ENCODE data around the gene KLHL10. TPM values are rescaled to one million over a fixed set of nuclear protein-coding genes. Genes with fewer than 3 reads are reported as not detected.
"Not testable (repeated sequence)": the region's sequence is repeated elsewhere in the genome, so short reads cannot be mapped to it uniquely, and the experiment has no call there.

The KLHL10 gene
- polyA plus RNA-seq, 2 donors: 0.22 to 0.39 TPM

DNA sequence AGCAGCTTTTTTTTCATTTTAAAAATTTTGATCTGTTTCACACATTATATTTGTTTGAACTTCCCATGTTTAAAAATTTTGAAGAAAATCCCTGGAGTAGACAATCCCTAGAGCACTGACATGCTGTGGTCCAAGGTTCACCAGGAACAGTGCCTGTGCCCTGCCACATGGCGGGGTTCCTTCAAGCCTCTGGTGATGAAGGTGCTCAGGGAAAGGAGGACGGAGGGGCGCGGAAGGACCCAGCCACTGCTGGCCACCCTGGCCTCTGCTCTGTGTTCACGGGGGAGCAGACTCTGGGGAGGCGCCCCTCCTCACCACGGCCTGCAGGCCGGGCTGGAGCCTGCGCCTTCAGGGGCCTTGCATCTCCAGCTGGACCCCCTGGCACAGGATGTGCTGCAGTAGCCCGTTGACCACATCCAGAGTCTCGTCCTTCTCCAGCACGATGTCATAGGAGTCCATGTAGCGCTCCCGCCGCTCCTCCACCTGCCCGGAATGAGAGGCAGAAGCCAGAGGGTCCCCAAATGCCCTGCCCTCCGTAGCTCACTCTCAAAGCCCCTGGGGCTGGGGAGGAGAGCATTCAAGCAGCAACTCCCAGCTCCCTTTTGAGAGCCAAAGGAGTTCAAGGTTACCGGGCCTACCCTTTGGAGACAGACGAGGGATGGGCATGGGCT is 12.3 kb upstream of the KLHL10 start:
- Histone ChIP-seq H3K4me3 (ENCODE audit: low read depth in 1 of 2, low read length in 2 of 2) (no peak overlapping the region), H3K36me3 (ENCODE audit: control insufficient read depth in 2 of 2, insufficient read depth in 2 of 2, low read length in 1 of 2) (peaks cover 6 to 9% of the 10 kb centered on the region in 2 donors)
- WGBS, 2 donors: 88% methylated on average over 19 of the region's 19 CpGs

DNA sequence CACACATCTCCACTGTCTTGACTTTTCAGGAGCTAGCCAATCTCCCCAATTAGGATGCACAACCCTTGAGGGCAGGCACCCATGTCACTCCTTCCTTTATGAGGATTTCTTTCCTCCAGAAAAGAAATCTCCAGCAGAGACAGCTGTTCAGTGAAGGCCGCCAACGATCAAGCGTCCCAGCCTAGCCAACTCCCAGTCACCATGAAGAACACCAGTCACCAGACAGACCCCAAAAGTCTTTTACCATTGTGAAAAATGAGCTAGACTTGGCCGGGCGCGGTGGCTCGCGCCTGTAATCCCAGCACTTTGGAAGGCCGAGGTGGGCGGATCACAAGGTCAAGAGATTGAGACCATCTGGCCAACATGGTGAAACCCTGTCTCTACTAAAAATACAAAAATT is 7.7 kb upstream of the KLHL10 start:
- H3K27me3 ChIP-seq (ENCODE audit: control insufficient read depth in 1 of 2, insufficient read depth in 2 of 2, low read length in 2 of 2); H3K9me3 ChIP-seq (ENCODE audit: control insufficient read depth in 2 of 2, insufficient read depth in 1 of 2, low read depth in 1 of 2, low read length in 1 of 2); H3K4me3 ChIP-seq (ENCODE audit: low read depth in 1 of 2, low read length in 2 of 2); H3K27ac ChIP-seq (ENCODE audit: low read depth in 2 of 2, low read length in 1 of 2); H3K4me1 ChIP-seq (ENCODE audit: control insufficient read depth in 2 of 2, insufficient read depth in 2 of 2, low read length in 1 of 2): not testable (repeated sequence)
- peaks cover 11 to 14% of the 10 kb centered on the region in 2 donors for H3K36me3 ChIP-seq (ENCODE audit: control insufficient read depth in 2 of 2, insufficient read depth in 2 of 2, low read length in 1 of 2)
- 85 to 86% methylated on average over 10 of the region's 10 CpGs for whole genome bisulfite sequencing, 2 donors

More for the DNA sequence above, 12.3 kb upstream of the KLHL10 start:
- Histone ChIP-seq H3K27ac (ENCODE audit: low read depth in 2 of 2, low read length in 1 of 2) (no peak overlapping the region), H3K27me3 (ENCODE audit: control insufficient read depth in 1 of 2, insufficient read depth in 2 of 2, low read length in 2 of 2) (no peaks in the 10 kb centered on the region), H3K9me3 (ENCODE audit: control insufficient read depth in 2 of 2, insufficient read depth in 1 of 2, low read depth in 1 of 2, low read length in 1 of 2) (no peaks in the 10 kb centered on the region), H3K4me1 (ENCODE audit: control insufficient read depth in 2 of 2, insufficient read depth in 2 of 2, low read length in 1 of 2) (no peaks in the 10 kb centered on the region)

- H3K4me3 ChIP-seq (ENCODE audit: low read depth in 1 of 2, low read length in 2 of 2): peak overlapping the region; percentile 72 to 78
- peak overlapping the region; percentile 44 to 56 for H3K27ac ChIP-seq (ENCODE audit: low read depth in 2 of 2, low read length in 1 of 2)
- H3K9me3 ChIP-seq (ENCODE audit: control insufficient read depth in 2 of 2, insufficient read depth in 1 of 2, low read depth in 1 of 2, low read length in 1 of 2): no peaks in the 10 kb centered on the region
- H3K27me3 ChIP-seq (ENCODE audit: control insufficient read depth in 1 of 2, insufficient read depth in 2 of 2, low read length in 2 of 2): no peaks in the 10 kb centered on the region
- H3K36me3 ChIP-seq (ENCODE audit: control insufficient read depth in 2 of 2, insufficient read depth in 2 of 2, low read length in 1 of 2): peaks cover 2 to 7% of the 10 kb centered on the region in 2 donors
- peaks cover 0 to 4% of the 10 kb centered on the region in 2 donors for H3K4me1 ChIP-seq (ENCODE audit: control insufficient read depth in 2 of 2, insufficient read depth in 2 of 2, low read length in 1 of 2)
- WGBS, 2 donors: 14 to 21% methylated on average over 10 to 13 of the region's 13 CpGs
These were observed 2.3 kb upstream of the KLHL10 start for GRCh38 chr17:41835214-41835799.

DNA sequence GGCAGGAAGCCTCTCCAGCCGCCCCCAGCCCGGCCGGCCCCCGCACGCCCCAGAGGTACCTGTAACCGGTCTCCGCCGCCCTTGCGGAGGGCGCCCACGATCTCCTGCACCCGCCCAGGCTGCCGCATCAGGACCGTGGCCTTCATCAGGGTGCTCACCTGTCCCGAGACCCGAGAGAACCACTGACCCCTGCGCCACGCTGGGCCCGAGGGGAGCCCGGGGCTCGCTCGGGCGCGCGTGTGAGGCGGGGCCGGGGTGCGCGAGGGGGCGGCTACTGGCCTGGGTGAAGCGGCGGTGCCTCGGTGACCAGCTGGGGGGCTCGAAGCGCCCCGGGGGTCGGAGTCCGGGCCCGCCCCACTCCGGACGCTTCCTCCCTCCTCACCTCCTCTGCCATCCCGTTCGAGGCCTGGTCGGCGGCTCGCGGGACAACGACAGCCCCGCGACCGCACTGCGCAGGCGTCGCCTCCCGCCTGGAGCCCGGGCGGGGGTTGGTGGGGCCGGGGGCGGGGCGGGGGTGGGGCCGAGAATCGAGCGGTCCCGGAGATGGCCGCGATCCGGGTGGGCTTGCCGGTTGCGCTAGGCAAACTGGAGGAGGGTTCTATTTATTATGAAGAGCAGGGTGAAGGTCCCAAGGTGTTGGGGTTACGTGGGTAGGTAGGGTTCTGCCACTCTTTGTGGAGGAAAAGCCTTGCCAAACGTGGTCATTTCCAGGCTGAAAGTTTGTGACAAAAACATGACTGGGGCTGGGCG is 1.6 kb upstream of the KLHL10 start, which contains the start of gene NT5C3B:
TSS of gene NT5C3B (minus strand) at position 433 of the 750 bp plus-strand sequence. CDS start at position 394, 39 bp downstream.
- Histone ChIP-seq H3K4me1 (ENCODE audit: control insufficient read depth in 2 of 2, insufficient read depth in 2 of 2, low read length in 1 of 2) (peaks cover 0 to 4% of the 10 kb centered on the region in 2 donors), H3K4me3 (ENCODE audit: low read depth in 1 of 2, low read length in 2 of 2) (peak within 1 kb of the TSS; percentile 72 to 78), H3K9me3 (ENCODE audit: control insufficient read depth in 2 of 2, insufficient read depth in 1 of 2, low read depth in 1 of 2, low read length in 1 of 2) (no peaks in the 10 kb centered on the region), H3K27me3 (ENCODE audit: control insufficient read depth in 1 of 2, insufficient read depth in 2 of 2, low read length in 2 of 2) (no peaks in the 10 kb centered on the region), H3K36me3 (ENCODE audit: control insufficient read depth in 2 of 2, insufficient read depth in 2 of 2, low read length in 1 of 2) (peaks cover 2 to 7% of the 10 kb centered on the region in 2 donors), H3K27ac (ENCODE audit: low read depth in 2 of 2, low read length in 1 of 2) (peak within 1 kb of the TSS; percentile 44 to 56)
- 1 to 2% methylated on average over 44 to 72 of the region's 72 CpGs for WGBS, 2 donors

DNA sequence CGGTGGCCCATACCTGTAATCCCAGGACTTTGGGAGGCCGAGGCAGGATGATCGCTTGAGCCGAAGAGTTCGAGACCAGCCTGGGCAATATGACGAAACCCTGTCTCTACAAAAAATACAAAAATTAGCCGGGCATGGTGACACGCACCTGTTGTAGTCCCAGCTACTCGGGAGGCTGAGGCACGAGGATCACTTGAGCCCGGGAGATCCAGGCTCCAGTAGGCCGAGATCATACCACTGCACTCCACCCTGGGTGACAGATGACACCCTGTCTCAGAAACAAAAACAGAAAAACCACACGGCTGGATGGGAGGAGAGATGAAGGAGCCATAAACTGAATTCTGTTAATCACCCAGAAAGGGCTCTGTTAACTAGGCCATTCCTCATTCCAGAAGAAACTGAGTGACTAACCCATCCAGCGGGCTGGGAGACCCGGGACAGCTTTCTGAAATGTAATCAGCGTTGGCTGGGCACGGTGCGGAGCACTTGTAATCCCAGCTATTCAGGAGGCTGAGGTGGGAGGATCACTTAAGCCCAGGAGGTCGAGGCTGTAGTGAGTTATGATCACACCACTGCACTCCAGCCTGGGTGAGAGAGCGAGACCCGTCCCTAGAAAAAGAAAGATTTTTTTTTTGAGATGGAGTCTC is 952 bp upstream of the KLHL10 start:
- H3K36me3 ChIP-seq (ENCODE audit: control insufficient read depth in 2 of 2, insufficient read depth in 2 of 2, low read length in 1 of 2): peaks cover 0 to 5% of the 10 kb centered on the region in 2 donors
- H3K27ac ChIP-seq (ENCODE audit: low read depth in 2 of 2, low read length in 1 of 2): peak overlapping the region in 1 of 2 donors; percentile 44
- no peaks in the 10 kb centered on the region for H3K27me3 ChIP-seq (ENCODE audit: control insufficient read depth in 1 of 2, insufficient read depth in 2 of 2, low read length in 2 of 2)
- no peaks in the 10 kb centered on the region for H3K9me3 ChIP-seq (ENCODE audit: control insufficient read depth in 2 of 2, insufficient read depth in 1 of 2, low read depth in 1 of 2, low read length in 1 of 2)
- H3K4me3 ChIP-seq (ENCODE audit: low read depth in 1 of 2, low read length in 2 of 2): peak overlapping the region; percentile 72 to 78
- peaks cover 0 to 4% of the 10 kb centered on the region in 2 donors for H3K4me1 ChIP-seq (ENCODE audit: control insufficient read depth in 2 of 2, insufficient read depth in 2 of 2, low read length in 1 of 2)
- 38 to 39% methylated on average over 21 of the region's 21 CpGs for WGBS, 2 donors

GRCh38 chr17:41839448-41839847 is 1.8 kb downstream of the KLHL10 start:
- WGBS, 2 donors: 98 to 100% methylated on average over 2 of the region's 2 CpGs
- H3K36me3 ChIP-seq (ENCODE audit: control insufficient read depth in 2 of 2, insufficient read depth in 2 of 2, low read length in 1 of 2): not testable (repeated sequence)

GRCh38 chr17:41840781-41841180 is 3.2 kb downstream of the KLHL10 start:
- H3K9me3 ChIP-seq (ENCODE audit: control insufficient read depth in 2 of 2, insufficient read depth in 1 of 2, low read depth in 1 of 2, low read length in 1 of 2); H3K27me3 ChIP-seq (ENCODE audit: control insufficient read depth in 1 of 2, insufficient read depth in 2 of 2, low read length in 2 of 2); H3K27ac ChIP-seq (ENCODE audit: low read depth in 2 of 2, low read length in 1 of 2); H3K4me1 ChIP-seq (ENCODE audit: control insufficient read depth in 2 of 2, insufficient read depth in 2 of 2, low read length in 1 of 2); H3K36me3 ChIP-seq (ENCODE audit: control insufficient read depth in 2 of 2, insufficient read depth in 2 of 2, low read length in 1 of 2); H3K4me3 ChIP-seq (ENCODE audit: low read depth in 1 of 2, low read length in 2 of 2): not testable (repeated sequence)
- WGBS, 2 donors: 89 to 96% methylated on average over 6 of the region's 6 CpGs

More at GRCh38 chr17:41839448-41839847, 1.8 kb downstream of the KLHL10 start:
- not testable (repeated sequence) for H3K27me3 ChIP-seq (ENCODE audit: control insufficient read depth in 1 of 2, insufficient read depth in 2 of 2, low read length in 2 of 2); H3K4me1 ChIP-seq (ENCODE audit: control insufficient read depth in 2 of 2, insufficient read depth in 2 of 2, low read length in 1 of 2); H3K4me3 ChIP-seq (ENCODE audit: low read depth in 1 of 2, low read length in 2 of 2); H3K9me3 ChIP-seq (ENCODE audit: control insufficient read depth in 2 of 2, insufficient read depth in 1 of 2, low read depth in 1 of 2, low read length in 1 of 2); H3K27ac ChIP-seq (ENCODE audit: low read depth in 2 of 2, low read length in 1 of 2)

- no peak overlapping the region for H3K27ac ChIP-seq (ENCODE audit: low read depth in 2 of 2, low read length in 1 of 2)
- H3K36me3 ChIP-seq (ENCODE audit: control insufficient read depth in 2 of 2, insufficient read depth in 2 of 2, low read length in 1 of 2): peaks cover 0 to 4% of the 10 kb centered on the region in 2 donors
- H3K9me3 ChIP-seq (ENCODE audit: control insufficient read depth in 2 of 2, insufficient read depth in 1 of 2, low read depth in 1 of 2, low read length in 1 of 2): no peaks in the 10 kb centered on the region
- WGBS, 2 donors: 89 to 91% methylated on average over 6 of the region's 6 CpGs
- no peaks in the 10 kb centered on the region for H3K4me1 ChIP-seq (ENCODE audit: control insufficient read depth in 2 of 2, insufficient read depth in 2 of 2, low read length in 1 of 2)
- no peak overlapping the region for H3K4me3 ChIP-seq (ENCODE audit: low read depth in 1 of 2, low read length in 2 of 2)
- no peaks in the 10 kb centered on the region for H3K27me3 ChIP-seq (ENCODE audit: control insufficient read depth in 1 of 2, insufficient read depth in 2 of 2, low read length in 2 of 2)
These were observed 7.3 kb downstream of the KLHL10 start for GRCh38 chr17:41844971-41845370.

DNA sequence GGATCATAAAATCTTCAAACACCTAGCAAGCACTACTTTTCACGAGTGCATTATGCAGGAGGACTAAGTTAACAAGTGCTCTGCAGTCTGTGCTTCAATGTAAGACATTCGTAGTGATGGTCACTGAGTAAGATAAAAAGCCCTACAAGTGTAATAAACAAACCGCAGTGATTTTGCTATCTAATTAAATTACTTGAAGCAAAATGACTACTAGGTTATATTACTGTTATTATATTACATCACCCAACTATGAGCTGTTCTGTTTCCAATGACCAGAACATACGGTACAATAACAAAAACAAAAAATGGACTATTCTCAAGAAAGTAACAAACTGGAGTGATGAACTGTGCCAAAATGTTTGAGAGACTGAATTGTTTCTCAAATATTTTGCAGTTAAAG is 11.2 kb downstream of the KLHL10 start:
- H3K4me3 ChIP-seq (ENCODE audit: low read depth in 1 of 2, low read length in 2 of 2): no peak overlapping the region
- peaks cover 3 to 6% of the 10 kb centered on the region in 2 donors for H3K36me3 ChIP-seq (ENCODE audit: control insufficient read depth in 2 of 2, insufficient read depth in 2 of 2, low read length in 1 of 2)
- no peaks in the 10 kb centered on the region for H3K27me3 ChIP-seq (ENCODE audit: control insufficient read depth in 1 of 2, insufficient read depth in 2 of 2, low read length in 2 of 2)
- no peaks in the 10 kb centered on the region for H3K9me3 ChIP-seq (ENCODE audit: control insufficient read depth in 2 of 2, insufficient read depth in 1 of 2, low read depth in 1 of 2, low read length in 1 of 2)
- WGBS, 2 donors: 65 to 81% methylated on average over 4 of the region's 4 CpGs
- H3K27ac ChIP-seq (ENCODE audit: low read depth in 2 of 2, low read length in 1 of 2): no peak overlapping the region
- no peaks in the 10 kb centered on the region for H3K4me1 ChIP-seq (ENCODE audit: control insufficient read depth in 2 of 2, insufficient read depth in 2 of 2, low read length in 1 of 2)

All from esophagus (tissue), 2 donors.